GM12878 (cell line): ENCODE results near the gene ZFP64. TPM values are rescaled to one million over a fixed set of nuclear protein-coding genes. Genes with fewer than 3 reads are reported as not detected.

Experiments used
- ATAC-seq: fragments of 200-7000 bp; cut with Tn5 transposase; 3 replicates; pipeline ENCODE4 v1.9.1; 2020; ENCODE audit warnings: mild to moderate bottlenecking, moderate library complexity
- BruUV-seq: library from RNA; stranded (reverse); fragments of 400-500 nt; replicated peaks from 2 replicates; lab custom pipeline; 2021; lab: Mats Ljungman, UMichigan
- CTCF ChIA-PET: fragments of 300-600 bp; sonication (Branson Sonifier 250); formaldehyde crosslinking; extraction: SDS; loops from one replicate; lab custom pipeline; 2021; ENCODE audit warnings: inconsistent platforms; lab: Yijun Ruan, JAX
- POLR2A ChIA-PET: fragments of 350-600 bp; formaldehyde crosslinking; extraction: SDS; loops from one replicate; lab custom pipeline; 2021; ENCODE audit warnings: inconsistent platforms; lab: Charles Lee
- RAD21 ChIA-PET: fragments of 300-600 bp; sonication (Branson Sonifier 250); formaldehyde crosslinking; loops from one replicate; lab custom pipeline; 2023; ENCODE audit warnings: antibody characterized with exemption; ENCODE audit not compliant: unreplicated experiment; lab: Charles Lee
- SMC1A ChIA-PET: fragments of 300-600 bp; sonication (Branson Sonifier 250); formaldehyde crosslinking; loops from one replicate; lab custom pipeline; 2023; ENCODE audit not compliant: unreplicated experiment, uncharacterized antibody; lab: Charles Lee
- DNase-seq: peaks from one replicate; pipeline ENCODE4 v3.0.0-alpha.2; 2011; ENCODE audit warnings: low read depth, low spot score
- FAIRE-seq: peaks from 3 replicates; lab custom pipeline; 2011; peaks lifted over from hg19 to GRCh38; lab: Jason Lieb, UNC
- H2AFZ ChIP-seq: 2 replicates; pipeline ENCODE4 v1.6.0; 2011; ENCODE audit warnings: low read depth, low read length, control low read depth; ENCODE audit not compliant: control insufficient read depth
- H3K27ac ChIP-seq: 2 replicates; pipeline ENCODE4 v1.5.1; 2011; ENCODE audit warnings: control low read depth; ENCODE audit not compliant: control insufficient read depth, insufficient read depth
- H3K27me3 ChIP-seq, 2 experiments: replicated peaks in 1 of 2; 2 replicates each; pipeline versions ENCODE4 v1.6.0 to v1.6.1; 2011; ENCODE audit warnings: low read length in 1 of 2; ENCODE audit not compliant: control insufficient read depth in 2 of 2, insufficient read depth in 2 of 2
- H3K36me3 ChIP-seq, 2 experiments: 2 replicates each; pipeline ENCODE4 v1.5.1; 2011; ENCODE audit warnings: low read length in 1 of 2; ENCODE audit not compliant: control insufficient read depth in 2 of 2, insufficient read depth in 2 of 2
- H3K4me1 ChIP-seq: 2 replicates; pipeline ENCODE4 v1.6.1; 2011; ENCODE audit warnings: mild to moderate bottlenecking, low read length, moderate library complexity, mixed read lengths; ENCODE audit not compliant: control insufficient read depth, insufficient read depth
- H3K4me2 ChIP-seq: 2 replicates; pipeline ENCODE4 v1.6.0; 2011; ENCODE audit warnings: control low read depth; ENCODE audit not compliant: control insufficient read depth, insufficient read depth
- H3K4me3 ChIP-seq: fragments of 200-600 bp; sonication (generic); 2 replicates; pipeline ENCODE4 v1.5.1; 2016
- H3K79me2 ChIP-seq: 2 replicates; pipeline ENCODE4 v1.6.0; 2011; ENCODE audit warnings: low read length; ENCODE audit not compliant: control insufficient read depth, insufficient read depth
- H3K9ac ChIP-seq: 2 replicates; pipeline ENCODE4 v1.8.0; 2011; ENCODE audit warnings: low read length, control low read depth, mixed read lengths; ENCODE audit not compliant: control insufficient read depth, insufficient read depth
- H3K9me3 ChIP-seq: replicated peaks from 3 replicates; pipeline ENCODE4 v1.5.1; 2011; ENCODE audit warnings: mild to moderate bottlenecking, low read length; ENCODE audit not compliant: control insufficient read depth, insufficient read depth
- H4K20me1 ChIP-seq: 2 replicates; pipeline ENCODE4 v1.6.0; 2011; ENCODE audit not compliant: control insufficient read depth, insufficient read depth
- ATF3 ChIP-seq: IDR thresholded peaks from 2 replicates; pipeline ENCODE4 v1.6.1; 2011; ENCODE audit warnings: low read depth, mild to moderate bottlenecking, low read length, moderate library complexity, borderline replicate concordance; ENCODE audit errors: extremely low read depth
- CTCF ChIP-seq, 3 experiments: IDR thresholded peaks in 2 of 3; conservative IDR thresholded peaks in 1 of 3; 2 replicates each; pipeline ENCODE4 v1.5.1; 2011; ENCODE audit warnings: low read depth in 3 of 3, low read length in 3 of 3, mild to moderate bottlenecking in 3 of 3, control low read depth in 2 of 3, moderate library complexity in 2 of 3, inconsistent platforms in 1 of 3, mixed read lengths in 1 of 3; ENCODE audit not compliant: control insufficient read depth in 2 of 3, insufficient read depth in 1 of 3; ENCODE audit errors: extremely low read depth in 1 of 3
- HDGF ChIP-seq: fragments of 450-650 bp; IDR thresholded peaks from 2 replicates; pipeline ENCODE4 v1.6.1; 2016; ENCODE audit warnings: antibody characterized with exemption
- MAX ChIP-seq: IDR thresholded peaks from 2 replicates; pipeline ENCODE4 v1.6.1; 2012; ENCODE audit warnings: low read depth, low read length, improper control_type of control experiment
- RAD21 ChIP-seq: IDR thresholded peaks from 2 replicates; pipeline ENCODE4 v1.6.1; 2011; ENCODE audit warnings: mild to moderate bottlenecking, low read depth, low read length, moderate library complexity; ENCODE audit not compliant: insufficient read depth
- SIN3A ChIP-seq: IDR thresholded peaks from 2 replicates; pipeline ENCODE4 v1.6.1; 2012; ENCODE audit warnings: low read depth, low read length, improper control_type of control experiment
- SMC3 ChIP-seq: IDR thresholded peaks from 2 replicates; pipeline ENCODE4 v1.6.1; 2011; ENCODE audit warnings: low read length, improper control_type of control experiment, borderline replicate concordance
- SUPT20H ChIP-seq: IDR thresholded peaks from 2 replicates; pipeline ENCODE4 v1.6.1; 2011; ENCODE audit warnings: low read depth, mild to moderate bottlenecking, low read length, moderate library complexity, borderline replicate concordance; ENCODE audit not compliant: control insufficient read depth
- YY1 ChIP-seq: IDR thresholded peaks from 2 replicates; pipeline ENCODE4 v1.6.1; 2011; ENCODE audit warnings: low read depth, mild to moderate bottlenecking, low read length
- ZBED1 ChIP-seq: IDR thresholded peaks from 2 replicates; pipeline ENCODE4 v1.6.1; 2016; ENCODE audit warnings: borderline replicate concordance
- WGBS: methylation state at CpG from one replicate; pipeline ENCODE4 v1.1.6; 2016; ENCODE audit warnings: low lambda C conversion rate; ENCODE audit not compliant: insufficient replicate concordance, insufficient coverage; ENCODE audit errors: missing lambda C conversion rate; 5-methylcytosine and 5-hydroxymethylcytosine counted together
- in situ Hi-C: fragments of 300-500 bp; cut with MboI; formaldehyde crosslinking; loops from 9 replicates; pipeline ENCODE4 v1.14.3; 2018; ENCODE audit warnings: mixed read lengths
- intact Hi-C: fragments of 100-400 bp; cut with micrococcal nuclease; formaldehyde crosslinking; loops from one replicate; pipeline ENCODE4 v1.14.2; 2022; ENCODE audit not compliant: unreplicated experiment
- polyA plus RNA-seq, 11 experiments: library from polyadenylated mRNA; depleted of rRNA in 4 of 11; unstranded in 6 of 11; stranded (reverse) in 5 of 11; fragments of >200 nt; fragmentation: Nextera tagmentation in 4 of 11; fragmentation: Illumina TruSeq in 1 of 11; extraction: Ambion mirVana in 4 of 11; extraction: Trizol in 1 of 11; gene quantifications; 1 replicate in 1 of 11; 2 replicates in 10 of 11; pipeline versions ENCODE4 v1.2.1 to v1.2.3, GENCODE V29; 2011 to 2016; ENCODE audit warnings: inconsistent platforms in 2 of 11, missing spikeins in 2 of 11, low read depth in 1 of 11
- total RNA-seq, 4 experiments: library from RNA; depleted of rRNA in 3 of 4; stranded (reverse); fragments of >200 nt in 3 of 4; fragmentation: Illumina TruSeq in 1 of 4; extraction: Trizol in 1 of 4; gene quantifications; 2 replicates each; pipeline versions ENCODE4 v1.2.1 to v1.2.3, GENCODE V29; 2013 to 2021

The ZFP64 gene
- total and polyA plus RNA-seq, 10 of the 15 experiments (the other 5 are each of a cell fraction or from before 2014, with no cell fraction given), result 2.3 to 21.8 (median 11.8) TPM

GRCh38 chr20:52150440-52151258, 40.9 kb downstream of the ZFP64 start:
- no peaks in the 10 kb centered on the region for H4K20me1 ChIP-seq
- BruUV-seq, result no TSS peak
- in situ Hi-C loops (loop anchor here (25.0 kb wide), 1 partner anchor 738 kb away; no protein-coding TSS in a partner anchor), intact Hi-C loops (loop anchor here (1.0 to 2.0 kb wide), 2 partner anchors 22 to 511 kb away; no protein-coding TSS in a partner anchor)
- H3K4me3 ChIP-seq, result no peak overlapping the region
- ChIA-PET CTCF (interaction anchor here (0.6 to 3.6 kb wide), 19 partner anchors 10 to 471 kb away, joined by 3 to 35 read pairs (median 3); no protein-coding TSS in a partner anchor), RAD21 (interaction anchor here (0.9 to 1.2 kb wide), 4 partner anchors 22 to 61 kb away, joined by 3 to 6 read pairs (median 4); partner anchors contain the start of gene ZFP64), SMC1A (interaction anchor here (0.6 to 1.1 kb wide), 5 partner anchors 22 to 73 kb away, joined by 3 to 7 read pairs (median 3); no protein-coding TSS in a partner anchor), POLR2A (no interaction called here)
- DNase-seq, result peak; percentile 24
- no peaks in the 10 kb centered on the region for H3K9me3 ChIP-seq
- no peak overlapping the region for H2AFZ ChIP-seq
- no peaks in the 10 kb centered on the region for H3K27me3 ChIP-seq
- no peaks in the 10 kb centered on the region for H3K4me1 ChIP-seq
- peak; percentile 78 for ATAC-seq
- H3K36me3 ChIP-seq, result peaks cover 0 to 8% of the 10 kb centered on the region in 2 experiments; a peak in 3 of 4 replicates
- H3K79me2 ChIP-seq, result no peaks in the 10 kb centered on the region
- no peak overlapping the region for H3K9ac ChIP-seq
- H3K27ac ChIP-seq, result no peak overlapping the region
- no peak overlapping the region for H3K4me2 ChIP-seq
- 50% methylated on average over 2 of the region's 2 CpGs for WGBS
- peak; percentile 61; the same call in 1 of the 2 replicates for TF ChIP-seq SMC3
- TF ChIP-seq MAX, result no peak
- TF ChIP-seq ATF3, result no peak
- peak; percentile 31; the same call in 1 of the 2 replicates for TF ChIP-seq YY1
- peak; percentile 71 for TF ChIP-seq RAD21
- TF ChIP-seq SIN3A, result no peak
- TF ChIP-seq SUPT20H, result no peak
- no peak for TF ChIP-seq HDGF
- peak; percentile 74 to 82 (median 76) for TF ChIP-seq CTCF (IDR thresholded peaks at IDR 0.05 in 2 of 3, conservative IDR thresholded peaks at IDR 0.05 in 1 of 3; ENCODE audit: control insufficient read depth in 2 of 3, extremely low read depth in 1 of 3, insufficient read depth in 1 of 3, low read depth in 3 of 3, low read length in 3 of 3)
- no peak for TF ChIP-seq ZBED1
- FAIRE-seq, result peak; percentile 79
